HL-60 (cell line): Measurements from ENCODE around the gene IL6ST.

Experiments used
- DNase-seq, 2 experiments: peaks; one replicate each; pipeline ENCODE4 v3.0.0-alpha.2; 2010 to 2020; ENCODE audit warnings: low read depth in 1 of 2, low spot score in 1 of 2
- H3K27ac ChIP-seq: fragments of 250-450 bp; sonication (Bioruptor Pico); replicated peaks from 2 replicates; pipeline ENCODE4 v1.5.1; 2020; ENCODE audit warnings: mild to moderate bottlenecking, moderate library complexity
- H3K27me3 ChIP-seq: fragments of 250-450 bp; sonication (Bioruptor Pico); 2 replicates; pipeline ENCODE4 v1.5.1; 2021; ENCODE audit warnings: mild to moderate bottlenecking, moderate library complexity; ENCODE audit not compliant: insufficient read depth, poor library complexity, severe bottlenecking
- H3K4me3 ChIP-seq: replicated peaks from 2 replicates; pipeline ENCODE4 v1.5.1; 2011; ENCODE audit warnings: mild to moderate bottlenecking, control low read depth, low read length; ENCODE audit not compliant: insufficient read depth
- GABPA ChIP-seq: IDR thresholded peaks from 2 replicates; pipeline ENCODE4 v1.6.1; 2012; ENCODE audit warnings: low read depth
- POLR2AphosphoS5 ChIP-seq: IDR thresholded peaks from 2 replicates; pipeline ENCODE4 v1.6.1; 2012; ENCODE audit warnings: low read depth
- SPI1 ChIP-seq: IDR thresholded peaks from 2 replicates; pipeline ENCODE4 v1.6.1; 2012; ENCODE audit warnings: low read depth, mild to moderate bottlenecking, borderline replicate concordance
- TF ChIP-seq, protein P1 (sequence below): IDR thresholded peaks from one replicate; pipeline ENCODE4 v1.5.1; 2011; ENCODE audit warnings: low read length, control low read depth, inconsistent platforms; ENCODE audit not compliant: insufficient read depth
- TF ChIP-seq, protein P2 (sequence below): IDR thresholded peaks from 2 replicates; pipeline ENCODE4 v1.6.1; 2012; ENCODE audit warnings: low read depth; ENCODE audit not compliant: insufficient replicate concordance

IL6ST gene

DNA sequence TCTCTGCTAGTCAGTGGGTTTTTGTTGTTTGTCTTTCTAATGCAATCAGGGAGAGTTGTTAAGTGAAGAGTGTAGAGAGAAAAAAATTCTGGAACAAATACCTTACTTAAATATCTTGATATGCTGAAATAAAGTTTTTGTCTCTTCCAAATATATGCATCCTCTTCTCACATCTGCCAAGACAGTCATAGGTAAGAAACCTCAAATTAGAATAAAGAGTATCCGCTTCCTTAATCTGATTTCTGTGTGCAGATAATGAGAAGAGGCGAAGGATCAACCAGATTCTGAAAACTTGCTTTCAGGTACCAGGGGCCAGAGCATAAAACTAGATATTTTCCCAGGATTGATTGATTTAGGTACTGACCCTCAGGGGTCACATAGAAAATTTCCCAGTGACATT lies 11.3 kb upstream of the IL6ST start:
- no peaks in the 10 kb centered on the region for H3K27me3 ChIP-seq
- TF ChIP-seq GABPA (no peak), POLR2AphosphoS5 (no peak), SPI1 (no peak)
- TF ChIP-seq, protein P1, sequence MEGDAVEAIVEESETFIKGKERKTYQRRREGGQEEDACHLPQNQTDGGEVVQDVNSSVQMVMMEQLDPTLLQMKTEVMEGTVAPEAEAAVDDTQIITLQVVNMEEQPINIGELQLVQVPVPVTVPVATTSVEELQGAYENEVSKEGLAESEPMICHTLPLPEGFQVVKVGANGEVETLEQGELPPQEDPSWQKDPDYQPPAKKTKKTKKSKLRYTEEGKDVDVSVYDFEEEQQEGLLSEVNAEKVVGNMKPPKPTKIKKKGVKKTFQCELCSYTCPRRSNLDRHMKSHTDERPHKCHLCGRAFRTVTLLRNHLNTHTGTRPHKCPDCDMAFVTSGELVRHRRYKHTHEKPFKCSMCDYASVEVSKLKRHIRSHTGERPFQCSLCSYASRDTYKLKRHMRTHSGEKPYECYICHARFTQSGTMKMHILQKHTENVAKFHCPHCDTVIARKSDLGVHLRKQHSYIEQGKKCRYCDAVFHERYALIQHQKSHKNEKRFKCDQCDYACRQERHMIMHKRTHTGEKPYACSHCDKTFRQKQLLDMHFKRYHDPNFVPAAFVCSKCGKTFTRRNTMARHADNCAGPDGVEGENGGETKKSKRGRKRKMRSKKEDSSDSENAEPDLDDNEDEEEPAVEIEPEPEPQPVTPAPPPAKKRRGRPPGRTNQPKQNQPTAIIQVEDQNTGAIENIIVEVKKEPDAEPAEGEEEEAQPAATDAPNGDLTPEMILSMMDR = no peak
- TF ChIP-seq, protein P2, sequence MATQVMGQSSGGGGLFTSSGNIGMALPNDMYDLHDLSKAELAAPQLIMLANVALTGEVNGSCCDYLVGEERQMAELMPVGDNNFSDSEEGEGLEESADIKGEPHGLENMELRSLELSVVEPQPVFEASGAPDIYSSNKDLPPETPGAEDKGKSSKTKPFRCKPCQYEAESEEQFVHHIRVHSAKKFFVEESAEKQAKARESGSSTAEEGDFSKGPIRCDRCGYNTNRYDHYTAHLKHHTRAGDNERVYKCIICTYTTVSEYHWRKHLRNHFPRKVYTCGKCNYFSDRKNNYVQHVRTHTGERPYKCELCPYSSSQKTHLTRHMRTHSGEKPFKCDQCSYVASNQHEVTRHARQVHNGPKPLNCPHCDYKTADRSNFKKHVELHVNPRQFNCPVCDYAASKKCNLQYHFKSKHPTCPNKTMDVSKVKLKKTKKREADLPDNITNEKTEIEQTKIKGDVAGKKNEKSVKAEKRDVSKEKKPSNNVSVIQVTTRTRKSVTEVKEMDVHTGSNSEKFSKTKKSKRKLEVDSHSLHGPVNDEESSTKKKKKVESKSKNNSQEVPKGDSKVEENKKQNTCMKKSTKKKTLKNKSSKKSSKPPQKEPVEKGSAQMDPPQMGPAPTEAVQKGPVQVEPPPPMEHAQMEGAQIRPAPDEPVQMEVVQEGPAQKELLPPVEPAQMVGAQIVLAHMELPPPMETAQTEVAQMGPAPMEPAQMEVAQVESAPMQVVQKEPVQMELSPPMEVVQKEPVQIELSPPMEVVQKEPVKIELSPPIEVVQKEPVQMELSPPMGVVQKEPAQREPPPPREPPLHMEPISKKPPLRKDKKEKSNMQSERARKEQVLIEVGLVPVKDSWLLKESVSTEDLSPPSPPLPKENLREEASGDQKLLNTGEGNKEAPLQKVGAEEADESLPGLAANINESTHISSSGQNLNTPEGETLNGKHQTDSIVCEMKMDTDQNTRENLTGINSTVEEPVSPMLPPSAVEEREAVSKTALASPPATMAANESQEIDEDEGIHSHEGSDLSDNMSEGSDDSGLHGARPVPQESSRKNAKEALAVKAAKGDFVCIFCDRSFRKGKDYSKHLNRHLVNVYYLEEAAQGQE = no peak
- DNase-seq = no peak
- H3K27ac ChIP-seq = no peak overlapping the region
- no peak overlapping the region for H3K4me3 ChIP-seq

DNA sequence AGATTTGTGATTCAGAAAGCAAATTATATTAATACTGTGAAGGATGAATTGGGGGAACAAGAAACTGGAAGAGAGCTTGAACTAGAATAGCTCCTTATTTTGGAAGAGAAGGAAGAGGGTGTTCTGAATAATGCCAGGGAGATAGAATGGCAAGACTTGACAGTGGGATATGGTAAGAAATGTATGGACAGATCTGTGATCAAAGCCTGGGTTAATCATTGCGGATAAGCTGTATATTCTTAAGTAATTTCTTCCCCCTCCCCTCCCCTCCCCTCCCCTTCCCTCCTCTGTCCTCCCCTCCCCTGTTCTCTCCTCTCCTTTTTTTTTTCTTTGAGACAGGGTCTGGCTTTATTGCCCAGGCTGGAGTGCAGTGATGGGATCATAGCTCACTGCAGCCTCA lies 10.1 kb upstream of the IL6ST start:
- no peak overlapping the region for H3K4me3 ChIP-seq
- H3K27me3 ChIP-seq = no peaks in the 10 kb centered on the region
- no peak overlapping the region for H3K27ac ChIP-seq
- TF ChIP-seq, protein P1 = no peak
- TF ChIP-seq, protein P2 = no peak
- TF ChIP-seq SPI1 (no peak), GABPA (no peak), POLR2AphosphoS5 (no peak)
- no peak for DNase-seq

DNA sequence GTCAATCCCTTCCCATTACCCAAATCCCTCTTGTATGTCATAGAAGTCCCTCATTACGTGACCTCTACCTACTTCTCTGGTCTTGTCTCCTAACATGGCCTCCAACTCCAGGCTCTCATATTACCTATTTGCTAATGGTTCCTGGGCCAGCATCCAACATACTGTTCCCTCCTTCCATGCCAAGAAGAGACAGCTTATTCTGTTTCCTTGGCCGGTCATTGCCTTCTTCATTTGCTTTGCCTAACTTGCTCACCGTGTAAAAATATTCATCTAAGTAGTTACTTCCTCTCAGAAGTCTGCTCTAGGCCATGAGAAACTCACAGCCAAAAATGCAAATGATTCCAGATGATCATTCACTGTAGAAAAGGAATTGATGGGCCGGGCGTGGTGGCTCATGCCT lies 8.9 kb upstream of the IL6ST start:
- no peak for DNase-seq
- H3K4me3 ChIP-seq = no peak overlapping the region
- H3K27me3 ChIP-seq = no peaks in the 10 kb centered on the region
- TF ChIP-seq GABPA = no peak
- no peak for TF ChIP-seq POLR2AphosphoS5
- TF ChIP-seq, protein P2 = no peak
- no peak overlapping the region for H3K27ac ChIP-seq

DNA sequence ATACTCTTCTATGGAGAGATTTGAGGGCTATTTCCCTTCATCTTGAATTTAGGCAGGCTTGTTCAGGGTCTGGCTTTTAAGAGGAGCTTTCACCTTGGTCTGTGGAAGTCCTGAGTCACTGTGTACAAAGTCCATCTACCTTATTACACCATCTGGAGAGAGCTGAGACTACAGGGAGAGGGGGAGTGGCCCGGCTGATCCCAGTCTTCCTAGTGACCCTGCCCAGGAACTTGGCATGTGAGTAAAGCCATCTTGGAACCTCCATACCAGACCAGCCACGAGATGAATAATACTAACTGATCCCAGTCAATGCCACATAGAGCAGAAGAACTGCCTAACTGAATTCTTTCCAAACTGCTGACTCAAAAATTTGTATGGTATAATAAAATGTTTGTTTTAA lies 8.4 kb upstream of the IL6ST start:
- H3K27ac ChIP-seq = no peak overlapping the region
- no peak for DNase-seq
- H3K27me3 ChIP-seq = no peaks in the 10 kb centered on the region
- TF ChIP-seq GABPA = no peak
- TF ChIP-seq, protein P2 = no peak
- no peak overlapping the region for H3K4me3 ChIP-seq
